Testis (tissue), 2 donors: Measurements from ENCODE around the gene DRC1.

Source experiments
- POLR2A ChIP-seq: fragments of 450-650 bp; IDR thresholded peaks from one replicate; pipeline ENCODE4 v1.6.1; 2017; ENCODE audit warnings: antibody characterized with exemption, mild to moderate bottlenecking, moderate library complexity
- TF ChIP-seq, protein P1 (sequence below), 3 experiments: fragments of 450-650 bp in 2 of 3; fragments of 200-600 bp in 1 of 3; sonication (generic) in 1 of 3; IDR thresholded peaks; one replicate each; pipeline ENCODE4 v1.5.1; 2016 to 2019; ENCODE audit warnings: antibody characterized with exemption in 3 of 3, mild to moderate bottlenecking in 2 of 3, moderate library complexity in 1 of 3

DNA sequence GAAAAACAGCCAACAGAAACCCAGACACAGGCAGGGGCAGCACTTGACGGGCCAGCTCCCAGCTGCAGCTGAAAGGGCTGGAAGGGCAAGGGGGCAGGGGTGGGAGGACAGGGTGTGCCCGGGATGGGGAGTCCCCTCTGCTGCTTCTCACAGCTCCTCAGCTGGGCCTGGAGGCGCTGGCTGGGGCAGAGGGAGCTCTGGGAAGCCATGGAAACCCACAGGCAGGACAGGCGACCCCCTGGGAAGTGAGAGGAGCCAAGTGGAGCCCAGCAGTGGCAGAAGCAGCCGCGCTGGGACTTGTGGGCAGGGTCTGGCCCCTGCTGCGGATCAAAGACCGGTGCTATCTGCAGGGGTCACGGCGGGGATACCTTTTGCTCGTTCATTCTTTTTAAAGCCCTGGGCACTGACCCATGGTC lies 55.5 kb downstream of the DRC1 start:
- TF ChIP-seq, protein P1, sequence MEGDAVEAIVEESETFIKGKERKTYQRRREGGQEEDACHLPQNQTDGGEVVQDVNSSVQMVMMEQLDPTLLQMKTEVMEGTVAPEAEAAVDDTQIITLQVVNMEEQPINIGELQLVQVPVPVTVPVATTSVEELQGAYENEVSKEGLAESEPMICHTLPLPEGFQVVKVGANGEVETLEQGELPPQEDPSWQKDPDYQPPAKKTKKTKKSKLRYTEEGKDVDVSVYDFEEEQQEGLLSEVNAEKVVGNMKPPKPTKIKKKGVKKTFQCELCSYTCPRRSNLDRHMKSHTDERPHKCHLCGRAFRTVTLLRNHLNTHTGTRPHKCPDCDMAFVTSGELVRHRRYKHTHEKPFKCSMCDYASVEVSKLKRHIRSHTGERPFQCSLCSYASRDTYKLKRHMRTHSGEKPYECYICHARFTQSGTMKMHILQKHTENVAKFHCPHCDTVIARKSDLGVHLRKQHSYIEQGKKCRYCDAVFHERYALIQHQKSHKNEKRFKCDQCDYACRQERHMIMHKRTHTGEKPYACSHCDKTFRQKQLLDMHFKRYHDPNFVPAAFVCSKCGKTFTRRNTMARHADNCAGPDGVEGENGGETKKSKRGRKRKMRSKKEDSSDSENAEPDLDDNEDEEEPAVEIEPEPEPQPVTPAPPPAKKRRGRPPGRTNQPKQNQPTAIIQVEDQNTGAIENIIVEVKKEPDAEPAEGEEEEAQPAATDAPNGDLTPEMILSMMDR (IDR thresholded peaks at IDR 0.05), result no peak
- TF ChIP-seq POLR2A, result no peak
